Stimulated activated CD4-positive, alpha-beta T cell treated with anti-CD3 and anti-CD28 coated beads, Interleukin-2, amount 100 ng/mL, for 48 hours (primary cell): ENCODE data around the gene GRXCR1.

Experiments used
- DNase-seq, 2 donors: peaks; one replicate each; pipeline ENCODE4 v3.0.0-alpha.2; 2020

Gene GRXCR1

GRCh38 chr4:42928582-42928981, 36.1 kb downstream of the GRXCR1 start:
- DNase-seq = no peak

GRCh38 chr4:42942216-42942615, 49.7 kb downstream of the GRXCR1 start:
- DNase-seq = no peak

- DNase-seq = no peak
These were observed 53.4 kb downstream of the GRXCR1 start for GRCh38 chr4:42945874-42946273.

DNA sequence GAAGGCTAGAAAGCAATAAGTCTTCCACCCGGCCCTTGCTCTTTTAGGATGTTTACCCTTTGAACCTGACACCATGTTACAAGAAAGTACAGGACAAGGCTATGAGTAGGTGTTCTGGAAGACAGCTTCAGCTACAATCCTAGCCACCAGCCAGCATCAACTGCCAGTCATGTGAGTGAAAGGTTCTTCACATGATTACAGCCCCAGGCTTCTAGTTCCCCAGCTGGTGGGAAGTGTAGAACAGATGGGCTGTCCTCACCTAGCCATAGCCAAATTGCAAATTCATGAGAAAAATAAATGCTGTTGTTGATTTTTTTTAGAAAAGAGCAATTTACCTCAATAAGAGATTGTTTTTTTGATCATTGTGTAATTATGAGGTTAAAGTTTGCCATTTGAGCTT, 60.8 kb downstream of the GRXCR1 start:
- no peak for DNase-seq

- DNase-seq = no peak
These were observed 62.6 kb downstream of the GRXCR1 start for GRCh38 chr4:42954963-42955669.

DNA sequence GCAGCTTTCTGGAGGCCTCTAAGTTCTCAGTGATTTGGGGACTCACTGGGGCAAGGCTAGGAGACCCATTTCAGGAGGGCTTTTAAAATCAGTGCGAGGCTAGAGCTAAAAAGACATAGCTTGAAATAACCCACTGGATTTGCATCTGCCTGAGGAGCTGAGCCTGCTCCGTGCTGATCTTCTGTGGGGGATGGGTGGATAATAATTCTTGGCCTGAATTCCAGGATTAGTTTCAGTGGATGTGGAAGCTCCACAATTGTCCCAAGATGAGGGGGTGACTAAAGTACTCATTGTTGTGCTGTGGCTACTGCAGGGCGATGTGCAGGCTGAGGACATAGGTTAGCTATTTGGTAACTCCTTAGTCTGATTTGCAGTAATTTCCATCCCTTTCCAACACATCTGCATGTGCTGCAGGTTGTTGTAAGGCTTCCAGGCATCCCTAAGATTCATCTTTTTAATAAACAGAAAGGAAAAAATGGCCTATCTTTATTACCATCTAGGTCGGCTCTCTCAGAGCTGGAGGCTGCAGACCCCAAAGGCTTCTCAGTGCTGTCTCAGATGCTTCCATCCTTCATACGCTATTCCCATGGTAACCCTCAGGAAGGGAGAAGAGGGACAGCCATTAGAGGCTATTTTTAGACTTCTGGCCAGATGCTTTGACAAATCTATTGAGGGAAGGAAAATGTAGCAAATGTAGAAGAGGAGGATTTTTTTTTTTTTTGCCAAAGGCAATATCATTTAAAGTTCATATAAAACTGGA, 63.4 kb downstream of the GRXCR1 start:
- no peak for DNase-seq

DNA sequence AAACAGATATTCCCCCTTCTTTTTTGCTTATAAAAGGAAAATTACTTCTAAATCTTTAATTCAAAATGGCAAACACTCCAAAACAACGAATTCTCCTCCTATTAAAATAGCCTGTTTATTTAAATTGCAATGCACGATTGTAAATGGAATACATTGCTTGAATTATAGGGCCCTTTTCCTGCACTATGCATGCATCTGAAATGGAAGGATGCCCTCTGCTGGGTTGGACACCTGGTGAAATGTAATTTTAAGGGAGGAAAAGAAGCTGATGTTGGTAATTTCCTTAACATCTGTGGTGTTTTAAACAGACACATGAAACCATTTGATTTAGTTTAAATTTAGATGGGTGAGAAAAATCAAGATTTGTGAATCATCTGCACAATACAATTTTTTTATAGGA, 72.8 kb downstream of the GRXCR1 start:
- no peak for DNase-seq

DNA sequence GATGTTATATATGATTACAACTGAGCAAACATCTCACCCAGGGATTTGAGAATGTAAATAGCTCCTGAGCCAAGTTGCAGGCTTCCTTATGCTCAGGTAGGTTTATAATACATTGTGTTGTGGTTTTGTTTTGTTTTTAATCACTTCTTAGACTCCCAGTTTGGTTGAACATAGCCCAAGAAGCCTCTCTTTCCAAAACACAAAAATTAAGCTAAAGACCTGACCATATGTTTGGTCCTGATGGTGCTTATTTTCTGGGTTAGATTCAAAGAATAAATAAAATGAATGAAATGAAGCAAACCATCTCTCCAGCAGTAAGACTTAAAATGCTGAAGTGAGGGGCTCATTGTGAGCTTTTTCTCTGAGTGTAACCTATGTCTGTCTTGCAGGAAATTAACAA, 93.5 kb downstream of the GRXCR1 start:
- DNase-seq = no peak

DNA sequence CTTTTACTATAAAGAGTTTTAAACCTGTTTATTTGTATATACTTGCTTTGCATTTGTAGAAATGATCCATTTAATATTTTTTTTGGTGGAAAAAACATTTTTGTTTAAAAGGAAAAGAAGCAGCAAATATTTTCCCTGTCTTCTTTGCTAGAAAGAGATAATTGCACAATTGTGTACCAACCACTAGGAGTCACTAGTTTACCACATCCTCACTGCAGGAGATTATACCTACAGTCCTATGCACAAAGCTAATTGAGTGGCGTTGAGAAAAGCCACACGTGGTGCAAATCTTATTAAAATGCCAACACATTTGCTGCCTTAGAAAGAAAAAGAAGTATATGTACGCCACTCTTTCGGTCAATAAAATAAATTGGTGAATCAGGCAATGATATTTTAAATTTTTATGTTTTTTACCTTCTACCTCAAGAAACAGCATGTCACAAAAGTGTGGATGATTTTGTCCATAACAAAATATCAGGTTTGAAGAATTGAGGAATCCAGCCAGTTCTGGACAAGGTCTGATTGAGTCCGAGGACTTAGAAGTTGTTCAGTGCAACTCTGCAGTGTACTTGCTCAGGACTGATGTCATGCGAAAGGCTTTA, 102.9 kb downstream of the GRXCR1 start:
- DNase-seq = no peak

- no peak for DNase-seq
These were observed 116.3 kb downstream of the GRXCR1 start for GRCh38 chr4:43008793-43009192.

DNA sequence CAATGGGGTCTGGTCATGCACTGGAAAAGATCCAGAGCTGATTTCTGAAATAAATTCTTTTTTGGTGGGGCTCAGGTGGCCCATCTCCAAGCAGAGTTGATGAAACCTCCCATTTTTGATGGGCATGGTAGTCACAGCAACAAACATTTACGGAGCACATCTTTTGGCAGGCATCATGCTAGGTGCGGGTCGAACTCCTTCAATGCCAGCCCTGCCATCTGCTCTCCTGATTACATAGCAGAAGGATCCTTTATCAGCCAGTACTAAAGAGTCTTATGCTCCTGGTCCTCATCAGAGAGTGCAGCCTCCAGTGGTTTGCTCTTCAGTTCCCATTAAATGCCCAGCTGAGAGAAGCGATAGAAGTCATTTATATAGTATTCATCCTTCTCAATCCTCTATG, 121.7 kb downstream of the GRXCR1 start:
- DNase-seq = no peak

DNA sequence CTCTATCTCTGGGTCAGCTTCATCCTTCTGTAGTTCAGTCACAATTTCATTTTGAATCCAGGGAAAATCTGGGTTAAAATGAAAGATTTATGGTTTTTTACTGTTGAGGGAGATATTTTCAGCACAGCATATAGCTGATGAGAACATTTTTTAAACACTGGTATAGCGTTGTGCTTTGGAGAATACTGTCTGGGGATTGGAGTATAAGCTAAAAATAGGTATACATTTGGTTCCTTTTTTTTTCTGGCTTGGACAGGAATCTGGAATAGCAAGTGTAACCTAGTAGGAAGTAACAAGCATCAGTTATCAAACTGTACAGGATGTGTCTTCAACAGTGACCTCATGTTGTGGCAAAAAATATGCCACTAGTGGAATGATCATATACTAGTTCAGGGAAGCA, 149.1 kb downstream of the GRXCR1 start:
- no peak for DNase-seq

DNA sequence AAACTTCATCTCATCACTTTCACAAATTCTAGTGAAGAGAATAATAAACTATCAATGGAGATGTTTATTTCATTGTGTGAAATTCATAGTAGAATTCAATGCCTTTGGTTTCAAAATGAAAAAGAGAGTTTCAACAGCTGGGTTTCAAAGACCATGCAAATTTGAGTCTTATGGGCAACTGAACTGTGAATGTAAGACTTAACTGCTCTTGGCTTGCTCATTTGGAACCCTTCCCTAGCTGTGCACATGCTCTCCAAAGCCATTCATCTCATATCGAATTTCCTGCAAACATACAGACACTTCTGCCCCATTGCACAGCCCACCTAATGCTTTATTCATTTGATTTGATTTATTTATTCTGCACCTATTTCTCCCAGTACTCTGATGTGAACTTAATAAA, 154.5 kb downstream of the GRXCR1 start:
- DNase-seq = no peak

DNA sequence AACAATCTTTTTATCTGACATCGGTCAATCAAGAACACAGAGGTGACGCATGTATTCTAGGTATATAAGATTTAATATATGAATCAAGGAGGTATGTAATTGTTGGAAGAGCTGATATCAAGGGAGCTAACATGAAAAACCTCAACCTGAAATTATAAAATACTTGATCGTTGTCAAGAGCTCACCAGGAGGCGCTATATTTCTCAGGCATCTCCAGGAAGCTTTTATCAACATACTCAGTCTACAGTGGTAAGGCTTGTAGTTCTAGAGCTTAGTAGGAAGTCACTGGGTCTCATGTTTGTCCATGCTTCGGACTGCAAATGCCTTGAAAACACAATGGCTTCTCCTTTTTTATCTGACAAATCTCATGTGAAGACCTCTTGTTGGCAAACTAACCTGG, 156.1 kb downstream of the GRXCR1 start:
- no peak for DNase-seq

GRCh38 chr4:43049326-43049725, 156.8 kb downstream of the GRXCR1 start:
- DNase-seq = no peak

- DNase-seq = no peak
These were observed 173.9 kb downstream of the GRXCR1 start for GRCh38 chr4:43066415-43066814.

- DNase-seq = no peak
These were observed 178.6 kb downstream of the GRXCR1 start for GRCh38 chr4:43071069-43071468.
